NCI-H2081 (cell line): ENCODE data around the gene EIF4H.
"Not testable (repeated sequence)": the region's sequence is repeated elsewhere in the genome, so short reads cannot be mapped to it uniquely, and the experiment has no call there.

Source experiments
- DNase-seq, 2 experiments: peaks; one replicate each; lab custom pipeline; 2025; lab: John Stamatoyannopoulos, UW

Gene EIF4H

GRCh38 chr7:74224907-74225306 lies 50.8 kb downstream of the EIF4H start:
- DNase-seq = not testable (repeated sequence)

GRCh38 chr7:74225400-74225799 lies 51.2 kb downstream of the EIF4H start:
- no peak for DNase-seq

- DNase-seq = no peak
Observed at GRCh38 chr7:74226633-74227032, 52.5 kb downstream of the EIF4H start.

- DNase-seq = no peak
Observed at GRCh38 chr7:74228951-74229900, 55.1 kb downstream of the EIF4H start.

- DNase-seq = no peak
Observed at GRCh38 chr7:74230446-74231231, 56.5 kb downstream of the EIF4H start.

GRCh38 chr7:74231232-74231590 lies 57.1 kb downstream of the EIF4H start:
- DNase-seq = no peak

- no peak for DNase-seq
Observed at GRCh38 chr7:74233655-74234285, 59.6 kb downstream of the EIF4H start.

GRCh38 chr7:74235518-74236268 lies 61.5 kb downstream of the EIF4H start:
- no peak for DNase-seq

- no peak for DNase-seq
Observed at GRCh38 chr7:74236284-74236683, 62.1 kb downstream of the EIF4H start.

- no peak for DNase-seq
Observed at GRCh38 chr7:74240482-74240881, 66.3 kb downstream of the EIF4H start.

- DNase-seq = no peak
Observed at GRCh38 chr7:74242122-74242443, 67.9 kb downstream of the EIF4H start.

- DNase-seq = no peak
Observed at GRCh38 chr7:74246497-74246896, 72.3 kb downstream of the EIF4H start.
